Femur (tissue), 1 donor: Measurements from ENCODE around the gene CA4.
"Not testable (repeated sequence)": the region's sequence is repeated elsewhere in the genome, so short reads cannot be mapped to it uniquely, and the experiment has no call there.

Source experiments
- DNase-seq: peaks from one replicate; pipeline ENCODE4 v3.0.0-alpha.2; 2017

CA4 gene

DNA sequence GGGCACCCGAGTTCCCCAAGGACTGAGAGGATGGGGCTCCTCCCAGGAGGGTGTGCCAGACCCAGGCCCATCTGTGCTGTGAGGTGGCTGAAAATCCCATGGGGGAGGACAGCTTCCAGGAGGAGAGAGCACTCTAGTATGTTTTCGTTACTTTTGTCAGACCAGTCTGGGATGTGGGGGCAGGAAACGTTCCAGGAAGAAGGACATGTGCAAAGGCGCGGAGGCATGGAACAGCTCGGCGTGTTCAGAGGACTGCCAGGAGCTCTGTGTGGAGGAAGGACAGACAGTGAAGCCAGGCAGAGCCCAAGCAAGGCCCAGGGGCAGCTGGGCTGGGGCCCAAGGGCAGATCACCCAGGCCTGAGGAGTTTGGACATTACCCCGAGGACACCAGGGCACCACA, 7.0 kb downstream of the CA4 start:
- no peak for DNase-seq

DNA sequence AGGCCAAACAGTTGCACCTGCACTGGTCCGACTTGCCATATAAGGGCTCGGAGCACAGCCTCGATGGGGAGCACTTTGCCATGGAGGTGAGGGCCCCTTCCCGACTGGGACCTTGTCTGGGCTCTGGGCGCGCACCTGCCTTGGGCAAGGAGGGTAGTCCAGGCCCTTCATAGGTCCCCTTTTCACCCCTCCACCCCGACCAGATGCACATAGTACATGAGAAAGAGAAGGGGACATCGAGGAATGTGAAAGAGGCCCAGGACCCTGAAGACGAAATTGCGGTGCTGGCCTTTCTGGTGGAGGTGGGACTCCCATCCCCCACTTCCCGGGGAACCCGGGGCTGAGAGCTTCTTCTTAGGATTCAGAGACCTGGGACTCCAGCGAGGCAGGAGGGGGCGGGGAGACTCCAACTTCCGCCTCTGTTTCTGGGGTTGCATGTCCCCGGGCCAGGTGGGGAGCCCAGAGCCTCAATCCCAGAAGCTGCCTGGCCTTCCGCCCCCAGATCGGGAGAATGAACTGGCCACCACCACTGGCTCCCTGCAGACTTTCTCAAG, 7.8 kb downstream of the CA4 start:
- no peak for DNase-seq

DNA sequence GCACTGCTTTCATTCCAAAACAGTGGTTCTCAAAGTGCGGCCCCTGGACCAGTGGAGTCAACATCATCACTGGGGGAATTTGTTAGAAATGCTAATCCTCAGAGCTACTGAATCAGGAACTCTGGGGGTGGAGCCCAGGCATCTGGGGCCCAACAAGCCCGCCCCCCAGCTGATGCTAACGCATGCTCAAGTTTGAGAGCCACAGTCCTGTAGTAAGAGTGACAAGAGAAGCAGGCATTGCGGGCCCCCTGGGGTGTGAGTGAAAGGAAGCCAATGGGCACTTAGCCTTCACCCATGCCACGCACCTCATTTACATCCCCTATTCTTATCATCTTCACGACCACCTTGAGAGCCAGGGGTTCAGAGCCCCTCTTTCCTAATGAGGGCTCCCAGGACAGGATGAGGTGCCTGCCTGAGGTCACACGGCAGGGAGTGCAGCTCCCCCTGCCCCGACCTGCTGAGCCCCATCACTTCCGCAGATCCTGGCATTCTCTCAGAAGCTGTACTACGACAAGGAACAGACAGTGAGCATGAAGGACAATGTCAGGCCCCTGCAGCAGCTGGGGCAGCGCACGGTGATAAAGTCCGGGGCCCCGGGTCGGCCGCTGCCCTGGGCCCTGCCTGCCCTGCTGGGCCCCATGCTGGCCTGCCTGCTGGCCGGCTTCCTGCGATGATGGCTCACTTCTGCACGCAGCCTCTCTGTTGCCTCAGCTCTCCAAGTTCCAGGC, 9.1 kb downstream of the CA4 start:
- DNase-seq: no peak

DNA sequence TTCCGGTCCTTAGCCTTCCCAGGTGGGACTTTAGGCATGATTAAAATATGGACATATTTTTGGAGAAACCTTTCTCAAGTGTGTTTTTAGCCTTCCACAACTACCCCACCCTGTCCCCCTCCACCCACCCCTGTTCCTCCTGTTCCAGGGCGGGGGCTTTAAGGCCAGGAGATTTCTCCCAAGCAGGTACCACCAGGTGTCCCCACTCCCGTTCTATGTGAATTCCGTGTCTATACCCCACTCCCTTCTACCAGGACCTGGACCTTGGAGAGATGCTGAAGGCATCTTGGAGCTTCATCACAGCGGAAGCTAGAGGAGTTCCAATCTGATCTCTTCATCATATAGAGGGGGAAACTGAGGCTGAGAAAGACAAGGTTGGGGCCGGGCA, 9.7 kb downstream of the CA4 start:
- DNase-seq: no peak

DNA sequence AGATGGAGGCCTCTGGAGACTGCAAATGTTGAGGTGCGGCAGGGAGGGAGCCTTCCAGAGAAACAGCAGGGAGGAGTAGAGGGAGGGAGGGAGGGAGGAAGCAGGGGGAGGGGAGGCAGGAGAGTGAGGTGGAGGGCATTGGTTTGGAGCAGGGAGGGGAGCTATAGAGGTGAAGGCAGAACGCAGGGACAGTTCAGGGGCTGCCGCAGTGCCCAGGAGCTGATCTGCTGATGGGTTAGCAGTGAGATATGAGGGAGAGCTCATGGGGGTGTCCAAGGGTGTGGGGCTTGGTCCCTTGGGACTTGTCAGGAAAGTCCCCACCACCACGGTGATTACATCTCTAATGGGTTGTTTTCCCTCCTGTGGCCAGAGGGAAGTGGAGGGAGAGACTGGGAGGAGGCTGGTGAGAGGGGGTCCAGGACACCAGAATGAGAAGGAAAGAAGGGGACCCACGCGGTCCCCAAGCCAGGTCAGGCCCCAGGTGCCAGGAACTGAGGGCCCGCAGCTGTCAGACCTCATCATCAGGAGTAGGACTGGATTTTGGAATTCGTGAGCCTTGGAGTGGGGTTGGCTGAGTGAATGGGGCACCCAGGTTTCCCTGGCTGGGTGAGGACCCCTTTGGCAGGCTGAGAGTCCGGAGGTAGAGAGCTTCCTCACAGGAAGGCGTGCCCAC, 11.2 kb downstream of the CA4 start:
- DNase-seq: no peak

DNA sequence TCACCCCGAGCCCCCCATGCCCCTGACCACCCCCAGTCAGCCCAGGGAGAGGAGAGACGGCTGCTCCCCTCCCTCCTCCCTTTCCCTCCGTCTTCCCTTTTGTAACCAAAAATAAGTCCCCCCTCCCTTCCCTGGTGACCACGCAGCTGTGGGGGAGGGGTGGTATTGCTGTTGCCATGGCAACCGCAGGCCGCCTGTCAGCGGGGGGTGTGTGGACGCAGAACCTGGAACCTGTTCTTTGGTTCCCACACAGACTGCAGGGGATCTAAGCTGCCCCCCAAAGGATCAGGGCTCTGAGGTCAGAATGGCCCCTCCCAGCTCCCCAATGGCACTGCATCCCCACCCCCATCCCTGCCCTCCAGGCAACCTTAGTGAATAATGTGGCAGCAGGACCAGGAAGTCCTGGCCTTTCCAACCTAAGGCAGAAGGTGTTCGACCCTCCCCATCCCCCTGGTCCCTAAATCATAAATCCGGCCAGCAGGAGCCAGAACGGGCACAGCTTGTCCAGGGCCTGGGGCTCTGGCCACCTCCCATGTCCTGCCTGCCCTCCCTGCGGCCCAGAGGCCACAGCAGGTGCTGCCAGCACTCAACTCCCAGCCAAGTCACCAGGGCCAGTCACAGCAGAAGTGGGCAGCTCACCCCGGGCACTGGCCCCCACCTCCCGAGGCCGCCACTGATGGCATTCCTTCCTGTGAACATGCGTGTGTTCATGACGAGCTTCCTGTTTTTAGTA, 12.0 kb downstream of the CA4 start:
- DNase-seq: peak; percentile 46

DNA sequence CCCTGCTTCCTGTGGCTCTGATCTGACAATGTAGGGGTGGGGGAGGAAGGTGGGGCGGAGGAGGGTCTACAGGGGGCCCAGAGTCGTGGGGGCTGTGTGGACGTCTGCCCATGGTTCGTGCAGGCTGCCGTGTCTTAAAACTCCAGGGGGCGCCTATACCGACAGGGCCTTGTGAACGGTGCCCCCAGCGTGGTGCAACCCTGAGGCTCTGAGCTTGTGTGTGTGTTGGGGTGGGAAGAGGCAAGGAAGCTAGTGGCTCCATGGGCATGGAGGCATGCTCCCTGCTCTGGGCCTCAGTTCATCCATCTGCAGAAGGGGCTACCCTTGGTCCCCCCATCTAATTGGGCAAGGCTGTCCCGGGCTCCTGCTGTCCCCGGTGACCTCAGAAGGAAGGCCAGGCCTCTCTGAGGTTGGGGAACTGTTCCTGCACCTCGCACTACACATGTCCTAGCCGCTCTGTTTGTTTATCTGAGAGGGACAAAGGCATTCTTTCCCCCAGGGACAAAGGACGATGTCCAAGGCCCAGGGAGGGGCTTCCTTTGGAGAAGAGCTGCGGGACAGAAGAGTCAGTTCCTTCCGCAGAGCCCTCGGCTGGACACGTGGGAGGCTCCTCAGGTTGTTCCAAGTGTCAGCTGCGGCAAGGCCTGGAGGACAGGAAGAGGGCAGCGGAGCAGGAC, 13.5 kb downstream of the CA4 start:
- no peak for DNase-seq

DNA sequence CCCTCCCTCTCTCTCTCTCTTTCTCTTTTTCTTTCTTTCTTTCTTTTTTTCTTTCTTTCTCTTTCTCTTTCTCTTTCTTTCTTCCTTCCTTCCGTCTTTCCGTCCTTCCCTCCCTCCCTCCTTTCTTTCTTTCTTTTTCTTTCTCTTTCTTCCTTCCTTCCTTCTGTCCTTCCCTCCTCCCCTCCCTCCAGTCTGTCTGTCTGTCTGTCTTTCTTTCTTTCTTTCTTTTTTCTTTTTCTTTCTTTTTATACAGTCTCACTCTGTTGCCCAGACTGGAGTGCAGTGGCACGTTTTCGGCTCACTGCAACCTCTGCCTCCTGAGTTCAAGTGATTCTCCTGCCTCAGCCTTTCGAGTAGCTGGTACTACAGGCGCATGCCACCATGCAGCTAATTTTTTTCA, 14.4 kb downstream of the CA4 start:
- no peak for DNase-seq

DNA sequence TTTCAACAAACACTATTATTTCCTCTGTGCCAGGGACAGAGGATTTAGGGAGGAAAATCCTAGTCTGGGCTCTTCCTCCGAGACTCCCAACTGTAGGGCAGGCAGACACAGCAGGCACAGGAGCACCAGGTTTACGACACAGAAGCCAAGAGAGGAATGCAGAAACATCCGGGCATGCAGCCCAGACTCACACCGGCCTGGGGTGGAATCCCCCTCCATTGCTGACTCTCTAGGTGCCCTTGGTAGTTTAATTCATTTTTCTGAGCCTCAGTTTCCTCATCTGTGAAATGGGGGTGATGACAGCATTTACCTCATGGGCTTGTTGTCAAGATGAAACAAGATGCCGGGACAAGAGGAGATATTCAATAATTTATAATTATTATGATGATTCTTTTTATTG, 14.9 kb downstream of the CA4 start:
- DNase-seq: no peak

DNA sequence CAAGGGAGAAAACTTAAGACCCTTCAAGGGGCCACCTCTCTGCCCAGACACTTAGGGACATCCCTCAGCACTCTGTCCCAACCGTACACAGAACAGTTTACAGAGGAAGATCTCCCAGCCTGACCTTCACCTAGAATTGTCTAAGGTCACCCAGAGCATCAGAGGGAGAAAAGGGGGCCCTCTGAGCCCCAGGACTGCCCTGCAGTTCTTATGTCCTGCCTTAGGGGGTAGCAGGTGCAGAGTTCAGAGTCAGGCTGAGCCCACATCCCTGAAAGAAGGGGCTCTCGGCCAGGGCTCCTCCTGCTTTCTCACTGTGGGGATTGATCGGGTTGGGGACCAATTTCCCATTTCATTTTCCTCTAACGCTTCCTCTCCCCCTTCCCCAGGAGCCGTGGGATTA, 15.4 kb downstream of the CA4 start:
- no peak for DNase-seq

DNA sequence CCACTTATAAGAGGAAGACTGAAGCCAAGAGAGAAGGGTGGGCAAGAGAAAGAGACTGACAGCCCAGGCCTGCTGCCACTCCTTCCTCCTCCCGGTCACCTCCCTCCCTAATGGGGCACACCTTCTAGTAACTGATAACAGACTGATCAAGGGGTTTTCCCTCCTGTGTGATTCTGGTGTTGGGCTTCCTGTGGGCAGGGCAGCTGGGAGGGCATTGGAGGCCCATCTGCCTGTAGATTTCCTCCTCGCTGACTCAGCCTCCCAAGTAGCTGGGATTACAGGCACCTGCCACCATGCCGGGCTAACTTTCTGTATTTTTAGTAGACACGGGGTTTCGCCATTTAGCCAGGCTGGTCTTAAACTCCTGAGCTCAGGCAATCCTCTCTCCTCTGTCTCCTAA, 16.2 kb downstream of the CA4 start:
- DNase-seq: no peak

DNA sequence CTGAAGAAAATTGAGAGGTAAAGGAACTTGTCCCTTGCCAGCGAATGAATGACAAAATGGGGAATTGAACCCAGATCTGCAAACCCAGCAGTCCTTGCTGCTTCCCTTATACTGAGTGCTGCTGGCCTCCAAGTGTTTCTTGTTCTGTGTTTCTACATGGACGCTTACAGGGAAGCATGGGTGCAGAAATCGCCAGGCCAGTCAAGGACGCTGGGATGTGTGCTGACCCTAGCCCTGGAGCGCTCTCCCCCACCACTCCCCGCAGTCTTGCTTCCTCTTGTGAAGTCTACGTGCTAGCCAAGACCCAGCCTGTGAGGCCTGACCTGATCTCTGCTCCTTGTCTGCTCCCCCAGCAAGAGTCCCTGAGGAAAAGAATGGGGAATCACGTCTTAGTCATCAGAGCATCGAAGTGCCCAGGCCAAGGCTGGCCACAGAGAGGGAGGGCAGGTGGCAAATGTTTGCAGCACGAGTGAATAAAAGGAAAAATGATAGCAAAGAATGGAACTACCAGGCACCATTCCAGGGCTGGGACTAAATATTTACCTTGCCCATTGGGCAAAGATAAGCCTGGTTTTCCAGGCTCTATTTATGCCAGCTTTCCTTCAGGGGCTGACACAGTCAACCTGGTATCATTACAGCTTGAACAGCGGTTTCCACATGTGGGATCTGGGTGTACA, 17.4 kb downstream of the CA4 start:
- no peak for DNase-seq

DNA sequence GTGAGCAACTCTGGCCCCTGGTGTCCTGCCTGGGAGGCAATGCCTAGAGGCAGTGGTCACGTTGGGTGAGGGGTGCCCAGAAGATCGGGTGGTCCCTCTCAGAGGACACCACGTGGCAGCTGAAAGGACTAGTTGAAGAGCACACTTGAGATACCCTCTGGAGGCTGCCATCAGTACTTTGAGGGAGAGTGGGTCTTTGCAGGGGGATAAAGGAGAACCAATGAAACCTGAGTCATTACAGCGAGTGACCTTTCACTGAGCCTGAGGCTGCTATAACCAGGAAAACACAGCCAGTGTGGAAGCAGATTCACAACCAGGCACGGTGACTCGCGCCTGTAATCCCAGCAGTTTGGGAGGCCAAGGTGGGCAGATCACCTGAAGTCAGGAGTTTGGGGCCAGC, 18.9 kb downstream of the CA4 start:
- no peak for DNase-seq

DNA sequence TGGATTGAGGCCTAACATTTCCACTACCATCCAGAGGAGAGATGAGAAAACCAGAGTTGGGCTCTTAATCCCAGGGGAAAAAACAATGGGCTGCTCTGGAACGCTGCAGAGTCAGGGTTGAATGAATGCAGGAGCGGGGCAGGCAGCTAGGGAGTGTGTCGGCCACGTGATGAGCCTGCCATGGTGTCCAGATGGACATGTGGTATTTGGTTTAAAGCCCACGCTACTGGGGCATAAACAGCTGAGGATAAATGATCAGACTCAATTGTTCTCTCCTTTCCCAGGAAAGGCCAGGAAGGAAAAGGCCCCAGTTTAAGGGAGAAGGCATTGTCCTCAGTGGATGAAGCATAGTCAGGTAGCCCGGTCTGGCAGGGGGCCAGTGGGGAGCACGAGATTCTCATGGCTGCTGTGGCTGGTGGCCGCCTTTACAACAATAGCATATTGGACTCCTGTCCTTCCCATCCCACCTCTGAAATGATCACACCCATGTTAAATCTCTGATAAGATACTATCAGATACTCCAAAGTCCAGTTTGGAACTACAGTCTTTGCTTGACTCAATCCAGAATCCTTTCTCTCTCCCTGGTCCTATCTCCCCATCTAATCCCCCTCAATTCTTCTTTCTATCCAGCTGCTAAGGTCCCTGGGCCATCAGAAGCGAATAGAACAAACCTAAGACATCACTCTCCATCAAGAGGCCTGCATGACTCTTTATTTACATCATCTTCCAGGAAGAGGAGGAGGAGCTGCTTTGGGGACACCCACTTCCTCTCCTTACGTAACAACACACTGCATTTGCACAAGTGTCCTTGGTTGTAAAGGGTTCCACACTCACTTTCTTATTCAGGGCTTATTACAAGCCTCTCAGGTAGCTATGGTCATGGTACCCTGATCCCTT, 20.4 kb downstream of the CA4 start:
- DNase-seq: no peak

DNA sequence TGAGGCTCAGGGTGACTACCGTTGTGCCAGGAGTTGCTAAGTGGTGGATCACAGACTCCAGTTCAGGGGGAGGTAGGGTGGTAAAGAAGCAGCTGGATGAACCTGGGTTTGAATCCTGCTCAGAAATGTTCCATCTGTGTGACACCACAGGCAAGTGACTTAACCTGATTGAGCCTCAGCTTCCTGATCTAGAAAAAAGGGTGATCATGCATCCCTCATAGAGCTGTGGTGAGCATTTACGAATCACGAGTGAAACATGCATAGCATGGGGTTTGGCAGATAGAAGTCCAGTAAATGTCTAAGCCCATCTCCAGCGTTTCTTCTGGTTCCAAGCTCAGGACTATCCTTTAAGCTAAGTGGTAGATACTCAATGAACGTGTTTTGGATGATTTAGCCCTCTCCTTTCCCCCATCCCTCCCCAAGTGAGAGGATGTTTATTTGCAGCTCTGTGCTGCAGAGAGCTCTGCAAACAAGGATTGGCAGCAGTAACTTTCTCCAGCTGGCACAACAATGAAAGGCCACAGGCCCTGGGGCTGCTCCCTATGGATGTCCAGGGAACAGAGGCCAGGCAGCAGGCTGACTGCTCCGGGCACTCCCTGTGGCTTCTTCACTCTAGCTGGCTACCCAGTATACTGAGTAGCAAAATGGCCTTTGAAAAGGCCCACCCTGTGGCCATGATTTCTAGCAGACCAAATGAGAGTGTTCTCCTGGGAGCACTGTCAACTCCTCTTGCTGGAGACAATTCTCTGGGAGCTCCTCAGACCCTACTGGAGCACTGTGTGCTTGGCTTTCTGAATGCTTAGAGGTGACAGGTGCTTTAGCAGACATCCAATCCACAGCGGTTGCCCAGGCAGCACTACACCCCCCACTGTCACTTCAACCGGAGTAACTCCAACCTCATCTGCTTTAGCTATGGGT, 21.3 kb downstream of the CA4 start:
- no peak for DNase-seq

DNA sequence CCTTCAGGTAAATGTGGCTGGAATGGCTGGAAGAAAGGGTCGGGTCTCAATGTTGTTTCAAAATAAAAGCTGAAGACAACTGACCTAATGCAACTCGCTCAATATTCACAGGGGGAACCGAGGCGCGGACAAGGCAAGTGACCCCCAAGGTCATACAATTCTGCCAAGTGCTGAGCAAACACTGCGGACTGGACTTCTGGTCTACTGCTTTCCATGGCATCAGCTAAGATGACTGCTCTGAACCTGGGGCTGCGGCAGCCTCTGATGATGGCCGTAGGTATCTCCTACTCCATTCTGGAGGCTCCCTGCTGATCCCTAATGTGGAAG, 21.9 kb downstream of the CA4 start:
- no peak for DNase-seq

DNA sequence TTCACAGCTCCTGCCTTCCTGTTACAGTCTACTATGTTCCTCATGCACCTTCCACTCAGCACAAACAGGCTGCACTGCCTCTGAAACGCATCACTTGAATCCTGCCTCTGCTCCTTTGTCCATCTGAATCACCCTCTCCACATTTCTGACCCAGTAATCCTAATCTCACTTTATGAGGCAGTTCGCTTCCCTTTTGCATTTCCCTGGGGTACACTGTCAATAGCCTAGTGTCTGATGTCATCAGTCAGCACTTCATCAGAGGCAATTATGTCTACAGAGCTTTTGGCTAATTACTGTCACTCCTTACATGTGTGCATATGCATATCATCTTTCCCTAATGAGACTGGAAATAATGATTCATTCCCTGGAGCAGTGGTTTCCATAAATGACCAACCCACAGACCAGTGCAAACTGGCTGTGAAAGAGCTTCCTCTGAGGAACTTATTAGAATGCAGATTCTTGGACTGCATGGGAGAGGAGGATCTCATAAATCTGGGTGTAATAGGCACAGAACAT, 23.6 kb downstream of the CA4 start:
- DNase-seq: no peak

DNA sequence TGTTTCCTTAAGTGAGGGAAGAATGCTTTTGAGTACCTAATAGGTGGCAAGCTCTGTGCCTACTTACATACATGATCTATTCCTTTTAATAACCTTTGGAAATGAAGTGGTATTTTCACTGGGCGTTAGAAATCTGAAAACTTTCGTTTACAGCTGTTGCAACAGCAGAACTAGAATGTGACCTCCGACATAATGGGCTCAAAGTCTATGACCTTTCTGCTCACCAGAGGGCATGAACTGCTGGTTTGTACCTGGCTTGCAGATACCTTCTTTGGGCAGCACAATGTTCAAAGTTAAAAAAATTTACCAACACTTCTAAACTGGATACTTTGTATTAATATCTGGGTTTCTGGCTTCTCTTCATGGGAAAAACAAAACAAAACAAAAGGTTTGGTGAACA, 24.3 kb downstream of the CA4 start:
- DNase-seq: no peak

DNA sequence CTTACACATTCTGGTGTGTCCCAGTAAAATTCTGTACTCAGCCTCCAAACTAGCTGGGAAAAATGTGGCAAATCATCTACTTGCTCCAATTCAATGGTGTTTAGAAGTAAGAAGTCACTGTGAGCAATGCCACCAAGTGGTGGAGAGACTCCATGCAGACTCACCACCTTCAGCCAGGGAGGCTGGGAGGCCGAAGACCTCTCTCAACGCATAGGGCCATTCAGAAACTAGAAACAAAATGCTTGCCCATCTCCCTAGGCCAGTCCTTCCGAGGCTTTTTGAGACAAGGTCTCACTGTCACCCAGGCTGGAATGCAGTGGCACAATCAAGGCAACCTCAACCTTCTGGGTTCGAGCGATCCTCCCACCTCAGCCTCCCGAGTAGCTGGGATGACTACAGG, 25.0 kb downstream of the CA4 start:
- not testable (repeated sequence) for DNase-seq

DNA sequence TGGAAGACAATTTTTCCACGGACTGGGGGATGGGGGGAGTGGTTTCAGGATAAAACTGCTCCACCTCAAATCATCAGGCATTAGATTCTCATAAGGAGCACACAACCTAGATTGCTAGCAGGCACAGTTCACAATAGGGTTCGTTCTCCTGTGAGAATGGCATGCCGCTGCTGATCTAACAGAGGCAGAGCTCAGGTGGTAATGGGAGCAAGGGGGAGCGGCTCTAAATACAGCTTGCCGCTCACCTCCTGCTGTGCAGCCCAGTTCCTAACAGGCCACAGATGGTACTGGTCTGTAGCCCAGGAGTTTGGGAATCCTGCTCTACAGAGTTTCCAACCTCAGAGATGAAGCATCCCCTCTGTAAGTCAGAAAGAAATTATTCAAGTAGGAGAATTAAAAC, 27.0 kb downstream of the CA4 start:
- not testable (repeated sequence) for DNase-seq
